ENCODE results near the gene IPCEF1.

DNA sequence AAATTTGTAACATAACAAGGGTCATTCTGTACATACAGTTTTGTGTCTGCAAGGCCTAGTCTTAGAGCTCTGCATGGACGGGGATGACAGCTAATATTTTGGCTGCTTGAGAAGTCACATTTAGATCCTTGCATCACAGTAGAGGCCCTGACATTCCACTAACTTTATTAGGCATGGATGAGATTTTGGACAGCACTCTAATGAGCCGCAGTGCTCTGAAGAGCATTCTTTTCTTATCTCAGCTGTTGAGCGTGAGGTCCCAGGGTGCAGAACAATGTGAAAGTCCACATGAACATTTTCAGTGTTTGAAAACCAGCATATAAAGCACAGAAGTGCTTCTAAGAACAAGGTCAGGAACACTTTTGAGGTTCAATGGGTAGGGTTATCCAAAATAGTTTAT, 58.9 kb downstream of the IPCEF1 start:
- TF ChIP-seq, protein P1, sequence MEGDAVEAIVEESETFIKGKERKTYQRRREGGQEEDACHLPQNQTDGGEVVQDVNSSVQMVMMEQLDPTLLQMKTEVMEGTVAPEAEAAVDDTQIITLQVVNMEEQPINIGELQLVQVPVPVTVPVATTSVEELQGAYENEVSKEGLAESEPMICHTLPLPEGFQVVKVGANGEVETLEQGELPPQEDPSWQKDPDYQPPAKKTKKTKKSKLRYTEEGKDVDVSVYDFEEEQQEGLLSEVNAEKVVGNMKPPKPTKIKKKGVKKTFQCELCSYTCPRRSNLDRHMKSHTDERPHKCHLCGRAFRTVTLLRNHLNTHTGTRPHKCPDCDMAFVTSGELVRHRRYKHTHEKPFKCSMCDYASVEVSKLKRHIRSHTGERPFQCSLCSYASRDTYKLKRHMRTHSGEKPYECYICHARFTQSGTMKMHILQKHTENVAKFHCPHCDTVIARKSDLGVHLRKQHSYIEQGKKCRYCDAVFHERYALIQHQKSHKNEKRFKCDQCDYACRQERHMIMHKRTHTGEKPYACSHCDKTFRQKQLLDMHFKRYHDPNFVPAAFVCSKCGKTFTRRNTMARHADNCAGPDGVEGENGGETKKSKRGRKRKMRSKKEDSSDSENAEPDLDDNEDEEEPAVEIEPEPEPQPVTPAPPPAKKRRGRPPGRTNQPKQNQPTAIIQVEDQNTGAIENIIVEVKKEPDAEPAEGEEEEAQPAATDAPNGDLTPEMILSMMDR (IDR thresholded peaks at IDR 0.05): no peak
- TF ChIP-seq REST (IDR thresholded peaks at IDR 0.05; ENCODE audit: insufficient read depth in 1 of 2, low read depth in 2 of 2, low read length in 1 of 2) (no peak), POLR2AphosphoS5 (IDR thresholded peaks at IDR 0.05; ENCODE audit: low read depth, low read length) (no peak)
